BJ (cell line): Measurements from ENCODE around the gene GBP7. TPM values are rescaled to one million over a fixed set of nuclear protein-coding genes. Genes with fewer than 3 reads are reported as not detected.
"Not testable (repeated sequence)": the region's sequence is repeated elsewhere in the genome, so short reads cannot be mapped to it uniquely, and the experiment has no call there.

Experiments
- CTCF ChIA-PET: fragments of 350-600 bp; formaldehyde crosslinking; extraction: SDS; loops from one replicate; lab custom pipeline; 2021; ENCODE audit warnings: antibody characterized with exemption, inconsistent platforms; lab: Yijun Ruan, JAX
- POLR2A ChIA-PET: fragments of 300-600 bp; sonication (Branson Sonifier 250); formaldehyde crosslinking; extraction: SDS; loops from one replicate; lab custom pipeline; 2021; ENCODE audit warnings: antibody characterized with exemption; lab: Charles Lee
- DNase-seq: peaks from one replicate; pipeline ENCODE4 v3.0.0-alpha.2; 2011; ENCODE audit warnings: low read depth
- H3K27me3 ChIP-seq: 2 replicates; pipeline ENCODE4 v1.6.0; 2011; ENCODE audit warnings: low read length; ENCODE audit not compliant: control insufficient read depth, insufficient read depth
- H3K36me3 ChIP-seq: 2 replicates; pipeline ENCODE4 v1.5.1; 2011; ENCODE audit warnings: low read length; ENCODE audit not compliant: control insufficient read depth, insufficient read depth
- H3K4me3 ChIP-seq: 2 replicates; pipeline ENCODE4 v1.5.1; 2011; ENCODE audit warnings: low read depth, mild to moderate bottlenecking, control low read depth, low read length
- polyA minus RNA-seq: library from RNA; depleted of rRNA, polyadenylated mRNA; stranded (reverse); fragments of >200 nt; gene quantifications from 2 replicates; pipeline ENCODE4 v1.2.3, GENCODE V29; 2011; rRNA and poly(A)+ RNA removed
- polyA plus RNA-seq: library from polyadenylated mRNA; depleted of rRNA; stranded (reverse); fragments of >200 nt; gene quantifications from 2 replicates; pipeline ENCODE4 v1.2.3, GENCODE V29; 2011; rRNA removed
- TF ChIP-seq, protein P1 (sequence below): IDR thresholded peaks from 2 replicates; pipeline ENCODE4 v1.5.1; 2011; ENCODE audit warnings: low read depth, mild to moderate bottlenecking, control low read depth, inconsistent platforms, low read length, moderate library complexity; ENCODE audit not compliant: insufficient read depth

The GBP7 gene, protein sequence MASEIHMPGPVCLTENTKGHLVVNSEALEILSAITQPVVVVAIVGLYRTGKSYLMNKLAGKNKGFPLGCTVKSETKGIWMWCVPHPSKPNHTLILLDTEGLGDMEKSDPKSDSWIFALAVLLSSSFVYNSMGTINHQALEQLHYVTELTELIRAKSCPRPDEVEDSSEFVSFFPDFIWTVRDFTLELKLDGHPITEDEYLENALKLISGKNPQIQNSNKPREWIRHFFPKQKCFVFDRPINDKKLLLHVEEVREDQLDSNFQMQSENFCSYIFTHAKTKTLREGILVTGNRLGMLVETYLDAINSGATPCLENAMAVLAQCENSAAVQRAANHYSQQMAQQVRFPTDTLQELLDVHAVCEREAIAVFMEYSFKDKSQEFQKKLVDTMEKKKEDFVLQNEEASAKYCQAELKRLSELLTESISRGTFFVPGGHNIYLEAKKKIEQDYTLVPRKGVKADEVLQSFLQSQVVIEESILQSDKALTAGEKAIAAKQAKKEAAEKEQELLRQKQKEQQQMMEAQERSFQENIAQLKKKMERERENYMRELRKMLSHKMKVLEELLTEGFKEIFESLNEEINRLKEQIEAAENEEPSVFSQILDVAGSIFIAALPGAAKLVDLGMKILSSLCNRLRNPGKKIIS
- not detected in 2 replicates for polyA plus RNA-seq
- polyA minus RNA-seq: not detected in 2 replicates

DNA sequence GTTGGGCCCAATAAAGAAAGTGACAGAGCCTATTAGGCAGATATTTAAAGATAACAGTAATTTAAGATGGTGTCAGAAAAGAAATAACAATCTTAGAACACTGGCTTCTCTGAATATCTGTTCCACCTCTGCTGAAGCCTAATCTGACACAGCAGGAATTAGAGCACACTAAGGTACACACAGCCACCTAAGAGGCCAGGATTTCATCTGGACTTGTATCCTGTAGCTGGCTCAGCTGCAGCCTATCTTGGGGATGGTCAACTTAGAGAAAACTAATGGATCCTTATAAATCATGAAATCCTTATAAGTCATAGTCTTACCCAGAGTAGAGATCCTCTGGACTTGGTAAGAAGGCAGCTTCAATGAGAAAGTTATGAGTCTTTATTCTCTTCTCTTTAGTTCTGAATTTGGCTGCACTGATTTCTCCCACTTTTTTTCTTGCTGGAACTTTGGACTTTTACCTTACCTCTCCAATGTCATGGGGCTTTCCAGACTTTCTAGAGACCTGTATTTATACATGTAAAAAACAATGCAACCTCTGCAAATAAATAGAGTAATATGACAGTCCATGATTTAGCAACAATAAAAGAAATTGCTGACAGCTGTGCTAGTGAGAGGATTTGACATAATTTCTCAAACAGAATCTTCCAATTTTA lies at the start of gene GBP7:
Gene GBP7, minus strand, starts transcription at position 403 of the 656 bp plus-strand sequence. CDS start 4,068 bp downstream, outside the sequence.
- CTCF ChIA-PET: no interaction called here
- H3K4me3 ChIP-seq: no peak within 1 kb of the TSS
- POLR2A ChIA-PET: no interaction called here
- no peak for DNase-seq
- TF ChIP-seq, protein P1, sequence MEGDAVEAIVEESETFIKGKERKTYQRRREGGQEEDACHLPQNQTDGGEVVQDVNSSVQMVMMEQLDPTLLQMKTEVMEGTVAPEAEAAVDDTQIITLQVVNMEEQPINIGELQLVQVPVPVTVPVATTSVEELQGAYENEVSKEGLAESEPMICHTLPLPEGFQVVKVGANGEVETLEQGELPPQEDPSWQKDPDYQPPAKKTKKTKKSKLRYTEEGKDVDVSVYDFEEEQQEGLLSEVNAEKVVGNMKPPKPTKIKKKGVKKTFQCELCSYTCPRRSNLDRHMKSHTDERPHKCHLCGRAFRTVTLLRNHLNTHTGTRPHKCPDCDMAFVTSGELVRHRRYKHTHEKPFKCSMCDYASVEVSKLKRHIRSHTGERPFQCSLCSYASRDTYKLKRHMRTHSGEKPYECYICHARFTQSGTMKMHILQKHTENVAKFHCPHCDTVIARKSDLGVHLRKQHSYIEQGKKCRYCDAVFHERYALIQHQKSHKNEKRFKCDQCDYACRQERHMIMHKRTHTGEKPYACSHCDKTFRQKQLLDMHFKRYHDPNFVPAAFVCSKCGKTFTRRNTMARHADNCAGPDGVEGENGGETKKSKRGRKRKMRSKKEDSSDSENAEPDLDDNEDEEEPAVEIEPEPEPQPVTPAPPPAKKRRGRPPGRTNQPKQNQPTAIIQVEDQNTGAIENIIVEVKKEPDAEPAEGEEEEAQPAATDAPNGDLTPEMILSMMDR: no peak
- no peaks in the 10 kb centered on the region for H3K27me3 ChIP-seq
- no peaks in the 10 kb centered on the region for H3K36me3 ChIP-seq

DNA sequence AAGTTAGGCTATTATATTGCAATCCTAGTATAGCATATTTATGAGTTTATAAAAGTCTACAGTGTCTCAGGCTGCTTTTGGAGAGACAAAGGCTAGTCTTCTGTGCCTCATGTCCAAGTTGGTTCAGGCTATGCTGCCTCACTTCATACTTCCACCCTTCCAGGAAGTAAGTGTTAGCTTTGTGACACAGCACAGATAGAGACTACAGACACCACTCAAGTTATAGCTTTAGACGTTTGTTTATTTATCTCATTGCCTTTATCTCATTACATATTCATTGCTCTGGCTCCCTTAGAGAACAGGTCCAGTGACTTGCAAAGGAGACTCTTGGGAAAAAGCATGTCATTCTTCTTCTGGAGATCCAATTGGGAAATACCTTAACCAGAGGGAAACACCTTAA lies 45.5 kb upstream of the GBP7 start:
- POLR2A ChIA-PET: no interaction called here
- CTCF ChIA-PET: no interaction called here

DNA sequence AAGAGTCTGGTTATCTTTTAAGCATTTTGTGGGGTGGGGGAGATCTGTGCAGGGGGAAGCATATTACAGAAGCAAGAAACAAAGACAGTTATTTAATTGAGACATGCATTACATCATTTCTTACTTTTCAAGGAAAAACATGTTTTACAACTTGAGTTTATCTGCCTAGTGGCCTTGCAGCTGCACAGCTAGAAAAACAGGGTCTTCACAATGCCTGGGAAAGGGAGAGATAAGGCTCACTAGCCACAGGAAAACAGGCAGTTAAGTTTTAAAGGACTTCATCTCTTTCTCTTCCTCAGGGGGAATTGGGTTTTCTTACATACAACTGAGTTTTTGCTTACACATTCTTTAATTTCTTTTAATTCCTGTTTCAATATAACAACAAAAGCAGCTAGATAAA lies 44.0 kb upstream of the GBP7 start:
- DNase-seq, H3K36me3 ChIP-seq, H3K27me3 ChIP-seq, CTCF ChIA-PET, H3K4me3 ChIP-seq, POLR2A ChIA-PET: not testable (repeated sequence)

More for the DNA sequence above, 45.5 kb upstream of the GBP7 start:
- no peak overlapping the region for H3K4me3 ChIP-seq
- H3K36me3 ChIP-seq: no peaks in the 10 kb centered on the region
- no peaks in the 10 kb centered on the region for H3K27me3 ChIP-seq
- DNase-seq: no peak
- TF ChIP-seq, protein P1: no peak

DNA sequence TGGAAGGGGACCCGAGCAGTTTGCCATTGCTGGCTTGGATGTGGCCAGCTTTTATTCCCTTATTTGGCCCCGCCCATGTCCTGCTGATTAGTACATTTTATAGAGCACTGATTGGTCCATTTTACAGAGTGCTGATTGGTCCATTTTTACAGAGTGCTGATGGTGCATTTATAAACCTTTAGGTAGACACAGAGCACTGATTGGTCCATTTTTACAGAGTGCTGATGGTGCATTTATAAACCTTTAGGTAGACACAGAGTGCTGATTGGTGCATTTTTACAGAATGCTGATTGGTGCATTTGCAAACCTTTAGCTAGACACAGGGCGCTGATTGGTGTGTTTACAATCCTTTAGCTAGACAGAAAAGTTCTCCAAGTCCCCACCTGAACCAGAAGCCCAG lies 43.1 kb upstream of the GBP7 start:
- DNase-seq, H3K36me3 ChIP-seq, H3K4me3 ChIP-seq, H3K27me3 ChIP-seq, POLR2A ChIA-PET, CTCF ChIA-PET: not testable (repeated sequence)

DNA sequence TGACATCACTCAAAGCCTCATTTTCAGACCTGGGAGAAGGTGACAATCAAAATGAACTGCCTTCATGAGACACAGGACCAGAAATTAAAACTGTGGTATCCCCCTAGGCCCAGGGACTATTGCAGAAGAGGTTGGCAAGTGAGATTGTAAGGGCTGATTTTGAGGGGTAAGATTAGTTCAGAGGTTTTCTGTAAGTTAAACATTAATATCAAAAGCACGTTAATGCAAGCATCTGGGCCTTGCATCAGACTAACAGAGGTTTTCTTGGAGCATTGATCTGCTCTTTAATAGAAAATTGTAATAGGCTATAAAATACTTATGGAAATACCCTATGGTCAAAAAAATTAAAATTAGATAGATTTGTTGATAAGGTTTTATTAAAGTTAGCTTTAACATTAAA lies 37.5 kb upstream of the GBP7 start:
- DNase-seq: no peak
- no peaks in the 10 kb centered on the region for H3K36me3 ChIP-seq
- ChIA-PET CTCF (no interaction called here), POLR2A (no interaction called here)
- TF ChIP-seq, protein P1: no peak
- H3K4me3 ChIP-seq: no peak overlapping the region
- no peaks in the 10 kb centered on the region for H3K27me3 ChIP-seq

DNA sequence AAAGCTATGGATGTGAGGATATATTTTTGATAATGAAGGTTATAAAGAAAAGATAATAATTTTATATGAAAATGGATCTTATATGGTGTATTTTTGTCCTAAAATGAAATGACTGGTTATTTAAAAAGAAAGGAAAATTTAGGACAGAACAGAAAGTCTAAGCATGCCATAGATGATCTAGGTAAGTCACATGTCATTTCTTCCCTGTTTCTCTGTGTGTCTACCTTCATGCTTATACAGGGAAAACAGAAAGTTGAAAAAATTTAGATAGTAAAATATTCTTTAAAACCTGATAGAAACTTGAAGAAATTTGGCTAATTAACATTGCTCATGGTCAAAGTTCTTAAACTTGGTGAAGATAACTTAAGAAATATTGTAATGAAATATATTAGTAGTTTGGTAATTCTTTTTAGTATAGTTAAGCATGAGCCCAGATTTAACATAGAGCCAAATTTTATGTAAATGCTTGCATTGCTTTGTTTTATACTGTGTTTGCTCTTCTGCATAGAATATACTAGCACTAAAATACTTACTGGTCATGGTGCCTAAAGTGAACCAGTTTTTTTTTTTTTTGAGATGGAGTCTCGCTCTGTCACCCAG lies 35.3 kb upstream of the GBP7 start:
- CTCF ChIA-PET: no interaction called here
- TF ChIP-seq, protein P1: no peak
- no peak overlapping the region for H3K4me3 ChIP-seq
- H3K36me3 ChIP-seq: no peaks in the 10 kb centered on the region
- POLR2A ChIA-PET: no interaction called here
- DNase-seq: no peak
- H3K27me3 ChIP-seq: no peaks in the 10 kb centered on the region
